Kidney glomerular epithelial cell (primary cell): Measurements from ENCODE around the gene AARS2.
A peak's percentile ranks its signal among the peaks of the same experiment; 100 is the strongest.

Source experiments
- DNase-seq: peaks from one replicate; lab custom pipeline; 2025; lab: John Stamatoyannopoulos, UW

Gene AARS2

GRCh38 chr6:44262467-44263353, 50.4 kb downstream of the AARS2 start:
- no peak for DNase-seq

- no peak for DNase-seq
These were observed 51.6 kb downstream of the AARS2 start for GRCh38 chr6:44261581-44261980.

GRCh38 chr6:44260451-44261297, 52.5 kb downstream of the AARS2 start:
- no peak for DNase-seq

GRCh38 chr6:44260011-44260410, 53.1 kb downstream of the AARS2 start:
- DNase-seq: no peak

GRCh38 chr6:44258921-44259320, 54.2 kb downstream of the AARS2 start:
- no peak for DNase-seq

- no peak for DNase-seq
These were observed 54.8 kb downstream of the AARS2 start for GRCh38 chr6:44258325-44258863.

GRCh38 chr6:44257753-44258324, 55.3 kb downstream of the AARS2 start:
- DNase-seq: no peak

GRCh38 chr6:44257025-44257752, 56.0 kb downstream of the AARS2 start, which contains the start of gene SLC35B2:
TSS of gene SLC35B2 (minus strand) at chr6:44257528. CDS start at chr6:44257410, 118 bp downstream.
- peak; percentile 66 for DNase-seq

- no peak for DNase-seq
These were observed 56.4 kb downstream of the AARS2 start for GRCh38 chr6:44256775-44257024.

GRCh38 chr6:44255871-44256774, 57.0 kb downstream of the AARS2 start:
- no peak for DNase-seq

GRCh38 chr6:44255105-44255808, 57.9 kb downstream of the AARS2 start:
- no peak for DNase-seq

- DNase-seq: no peak
These were observed 58.7 kb downstream of the AARS2 start for GRCh38 chr6:44254191-44255104.

GRCh38 chr6:44253307-44254101, 59.6 kb downstream of the AARS2 start:
- no peak for DNase-seq

- no peak for DNase-seq
These were observed 61.3 kb downstream of the AARS2 start for GRCh38 chr6:44251576-44252524.

GRCh38 chr6:44250718-44251123, 62.4 kb downstream of the AARS2 start:
- no peak for DNase-seq

GRCh38 chr6:44250067-44250717, 63.0 kb downstream of the AARS2 start:
- DNase-seq: no peak
